A549 (cell line): ENCODE data around the gene RTL1.

ENCODE experiments used
- CTCF ChIP-seq: fragments of >200 bp; sonication (Bioruptor Twin); formaldehyde crosslinking; IDR thresholded peaks from 3 replicates; pipeline ENCODE4 v1.5.1; 2016
- E2F6 ChIP-seq: IDR thresholded peaks from 2 replicates; pipeline ENCODE4 v1.6.1; 2012; ENCODE audit warnings: low read depth, borderline replicate concordance
- EP300 ChIP-seq, 2 experiments: fragments of >200 bp; sonication (Bioruptor Twin); formaldehyde crosslinking; IDR thresholded peaks; 2 replicates in 1 of 2; 3 replicates in 1 of 2; pipeline ENCODE4 v1.6.1; 2016 to 2017
- JUN ChIP-seq, 2 experiments: fragments of >200 bp; sonication (Bioruptor Twin); formaldehyde crosslinking; IDR thresholded peaks; 2 replicates in 1 of 2; 3 replicates in 1 of 2; pipeline ENCODE4 v1.6.1; 2016 to 2017
- KDM5A ChIP-seq: fragments of 200-600 bp; sonication (generic); IDR thresholded peaks from 2 replicates; pipeline ENCODE4 v1.6.1; 2016; ENCODE audit warnings: antibody characterized with exemption, mild to moderate bottlenecking
- NFE2L2 ChIP-seq: fragments of 150-350 bp; conservative IDR thresholded peaks from 2 replicates; pipeline ENCODE4 v1.6.1; 2014; ENCODE audit warnings: low read length
- POLR2A ChIP-seq: IDR thresholded peaks from 2 replicates; pipeline ENCODE4 v1.6.1; 2012; ENCODE audit warnings: mild to moderate bottlenecking, low read length
- POLR2AphosphoS2 ChIP-seq: conservative IDR thresholded peaks from 2 replicates; pipeline ENCODE4 v1.6.1; 2012; ENCODE audit warnings: low read length, improper control_type of control experiment, inconsistent platforms
- SMC3 ChIP-seq: fragments of >200 bp; sonication (Bioruptor Twin); formaldehyde crosslinking; IDR thresholded peaks from 3 replicates; pipeline ENCODE4 v1.6.1; 2018; ENCODE audit warnings: inconsistent platforms
- USF2 ChIP-seq: fragments of 450-650 bp; IDR thresholded peaks from 2 replicates; pipeline ENCODE4 v1.6.1; 2014; ENCODE audit warnings: antibody characterized with exemption

DNA sequence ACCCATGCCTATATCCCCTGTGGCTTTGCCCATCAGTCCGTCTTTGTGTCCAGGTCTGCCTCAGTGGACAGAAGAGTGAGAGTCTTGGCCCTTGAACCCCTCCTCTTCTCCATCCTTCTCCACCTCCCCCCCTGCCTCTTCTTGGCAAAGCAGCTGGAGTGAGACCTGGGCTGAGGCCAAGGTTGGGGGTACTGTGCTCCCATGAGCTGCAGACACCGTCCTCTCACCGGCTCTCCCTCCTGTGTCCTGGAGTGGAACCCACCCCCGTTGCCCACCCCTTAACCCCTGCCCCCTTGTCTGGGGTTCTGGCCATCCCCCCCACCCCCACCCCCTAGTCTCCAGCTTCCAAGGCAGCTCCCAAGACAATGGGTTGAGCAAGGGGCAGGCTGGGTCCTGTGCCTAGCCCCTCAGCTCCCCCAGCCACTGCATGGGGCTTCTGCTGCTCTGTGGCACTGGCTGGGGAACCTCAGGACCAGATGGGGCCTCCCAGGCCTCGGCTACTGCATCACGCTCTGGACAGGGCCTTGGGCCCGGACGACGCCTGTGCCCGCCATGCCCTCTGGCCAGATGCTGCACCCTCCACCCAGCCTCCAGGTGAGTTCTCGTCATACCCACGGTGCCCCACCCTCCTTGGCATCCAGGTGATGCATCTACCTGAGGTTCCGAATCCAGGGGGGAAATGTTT lies 35.7 kb downstream of the RTL1 start:
- TF ChIP-seq SMC3: no peak
- no peak for TF ChIP-seq CTCF
- TF ChIP-seq JUN (IDR thresholded peaks at IDR 0.05): no peak
- TF ChIP-seq EP300 (IDR thresholded peaks at IDR 0.05): no peak
- TF ChIP-seq E2F6: no peak
- no peak for TF ChIP-seq POLR2A
- no peak for TF ChIP-seq POLR2AphosphoS2
- TF ChIP-seq USF2: no peak
- TF ChIP-seq NFE2L2: no peak
- TF ChIP-seq KDM5A: no peak
